Measurements from ENCODE around the gene B4GALNT3. TPM values are rescaled to one million over a fixed set of nuclear protein-coding genes. Genes with fewer than 3 reads are reported as not detected.

The B4GALNT3 gene
- total RNA-seq, 1 experiment from 2014 or later = 2.3 TPM

DNA sequence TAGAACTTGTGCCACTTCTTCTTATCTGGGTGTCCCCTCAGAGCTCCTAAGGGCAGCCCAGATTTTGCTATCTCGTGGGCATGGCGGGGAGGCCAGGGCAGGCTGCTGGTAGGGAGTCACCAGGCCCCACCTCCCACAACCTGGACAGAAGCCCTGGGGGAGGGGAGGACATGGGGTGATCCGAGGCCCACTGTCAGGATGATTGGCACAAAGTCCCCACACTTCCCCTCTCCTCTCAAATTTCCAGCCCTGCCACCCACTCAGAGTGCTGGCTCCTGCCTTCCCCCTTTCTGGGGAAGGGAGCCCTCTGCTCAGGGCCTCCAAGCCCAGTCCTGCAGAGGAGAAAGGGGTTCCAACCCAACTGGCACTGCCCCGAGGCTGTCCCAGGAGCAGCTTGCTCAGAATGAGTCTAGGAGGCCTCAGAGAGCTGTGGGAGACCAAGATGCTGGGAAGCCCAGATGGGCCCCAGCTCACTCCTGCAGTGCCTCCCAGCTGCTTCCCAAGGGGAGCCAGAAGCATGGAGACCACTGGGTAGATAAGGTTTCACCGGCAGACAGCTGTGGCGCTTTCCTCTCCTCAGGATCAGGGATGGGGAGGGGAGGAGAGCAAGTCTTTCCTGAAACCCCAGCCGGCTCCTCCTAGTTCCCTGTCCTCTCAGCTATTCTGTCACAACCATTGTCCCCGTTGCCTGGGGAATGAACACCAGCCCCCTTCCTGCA, 82.8 kb downstream of the B4GALNT3 start:
- no peak overlapping the region for H3K4me3 ChIP-seq (ENCODE audit: low read depth in 2 of 2, low read length in 2 of 2)
- no peaks in the 10 kb centered on the region for H3K27me3 ChIP-seq (ENCODE audit: control insufficient read depth, insufficient read depth, low read length)
- no peaks in the 10 kb centered on the region for H3K9me3 ChIP-seq (ENCODE audit: control insufficient read depth, insufficient read depth, low read depth, low read length)
- in situ Hi-C loops (cut with HindIII; ENCODE audit: low pct_unique_long_range_greater_than_20kb, low sequenced_read_pairs) (no loop called here), intact Hi-C loops (cut with micrococcal nuclease; ENCODE audit: unreplicated experiment) (no loop called here)
- DNase-seq (ENCODE audit: low read depth, low spot score) = no peak
- TF ChIP-seq POLR2AphosphoS5 (IDR thresholded peaks at IDR 0.05; ENCODE audit: low read depth, low read length) (no peak), SIN3A (IDR thresholded peaks at IDR 0.05; ENCODE audit: borderline replicate concordance, insufficient read depth, low read depth, low read length) (no peak), TCF7L2 (IDR thresholded peaks at IDR 0.05; ENCODE audit: low read depth, low read length) (no peak)
- TF ChIP-seq, protein P1, sequence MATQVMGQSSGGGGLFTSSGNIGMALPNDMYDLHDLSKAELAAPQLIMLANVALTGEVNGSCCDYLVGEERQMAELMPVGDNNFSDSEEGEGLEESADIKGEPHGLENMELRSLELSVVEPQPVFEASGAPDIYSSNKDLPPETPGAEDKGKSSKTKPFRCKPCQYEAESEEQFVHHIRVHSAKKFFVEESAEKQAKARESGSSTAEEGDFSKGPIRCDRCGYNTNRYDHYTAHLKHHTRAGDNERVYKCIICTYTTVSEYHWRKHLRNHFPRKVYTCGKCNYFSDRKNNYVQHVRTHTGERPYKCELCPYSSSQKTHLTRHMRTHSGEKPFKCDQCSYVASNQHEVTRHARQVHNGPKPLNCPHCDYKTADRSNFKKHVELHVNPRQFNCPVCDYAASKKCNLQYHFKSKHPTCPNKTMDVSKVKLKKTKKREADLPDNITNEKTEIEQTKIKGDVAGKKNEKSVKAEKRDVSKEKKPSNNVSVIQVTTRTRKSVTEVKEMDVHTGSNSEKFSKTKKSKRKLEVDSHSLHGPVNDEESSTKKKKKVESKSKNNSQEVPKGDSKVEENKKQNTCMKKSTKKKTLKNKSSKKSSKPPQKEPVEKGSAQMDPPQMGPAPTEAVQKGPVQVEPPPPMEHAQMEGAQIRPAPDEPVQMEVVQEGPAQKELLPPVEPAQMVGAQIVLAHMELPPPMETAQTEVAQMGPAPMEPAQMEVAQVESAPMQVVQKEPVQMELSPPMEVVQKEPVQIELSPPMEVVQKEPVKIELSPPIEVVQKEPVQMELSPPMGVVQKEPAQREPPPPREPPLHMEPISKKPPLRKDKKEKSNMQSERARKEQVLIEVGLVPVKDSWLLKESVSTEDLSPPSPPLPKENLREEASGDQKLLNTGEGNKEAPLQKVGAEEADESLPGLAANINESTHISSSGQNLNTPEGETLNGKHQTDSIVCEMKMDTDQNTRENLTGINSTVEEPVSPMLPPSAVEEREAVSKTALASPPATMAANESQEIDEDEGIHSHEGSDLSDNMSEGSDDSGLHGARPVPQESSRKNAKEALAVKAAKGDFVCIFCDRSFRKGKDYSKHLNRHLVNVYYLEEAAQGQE (IDR thresholded peaks at IDR 0.05; ENCODE audit: insufficient read depth in 1 of 2, low read depth in 2 of 2, low read length in 1 of 2) = no peak
- TF ChIP-seq, protein P2, sequence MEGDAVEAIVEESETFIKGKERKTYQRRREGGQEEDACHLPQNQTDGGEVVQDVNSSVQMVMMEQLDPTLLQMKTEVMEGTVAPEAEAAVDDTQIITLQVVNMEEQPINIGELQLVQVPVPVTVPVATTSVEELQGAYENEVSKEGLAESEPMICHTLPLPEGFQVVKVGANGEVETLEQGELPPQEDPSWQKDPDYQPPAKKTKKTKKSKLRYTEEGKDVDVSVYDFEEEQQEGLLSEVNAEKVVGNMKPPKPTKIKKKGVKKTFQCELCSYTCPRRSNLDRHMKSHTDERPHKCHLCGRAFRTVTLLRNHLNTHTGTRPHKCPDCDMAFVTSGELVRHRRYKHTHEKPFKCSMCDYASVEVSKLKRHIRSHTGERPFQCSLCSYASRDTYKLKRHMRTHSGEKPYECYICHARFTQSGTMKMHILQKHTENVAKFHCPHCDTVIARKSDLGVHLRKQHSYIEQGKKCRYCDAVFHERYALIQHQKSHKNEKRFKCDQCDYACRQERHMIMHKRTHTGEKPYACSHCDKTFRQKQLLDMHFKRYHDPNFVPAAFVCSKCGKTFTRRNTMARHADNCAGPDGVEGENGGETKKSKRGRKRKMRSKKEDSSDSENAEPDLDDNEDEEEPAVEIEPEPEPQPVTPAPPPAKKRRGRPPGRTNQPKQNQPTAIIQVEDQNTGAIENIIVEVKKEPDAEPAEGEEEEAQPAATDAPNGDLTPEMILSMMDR (IDR thresholded peaks at IDR 0.05) = no peak
- no TSS peak for BruUV-seq (replicated peaks)
- ATAC-seq = no peak
- ChIA-PET CTCF (no interaction called here), POLR2A (no interaction called here)
- H3K4me1 ChIP-seq (ENCODE audit: control insufficient read depth, insufficient read depth, low read length) = peaks cover 4% of the 10 kb centered on the region; the same call in 1 of the 2 replicates
- H3K36me3 ChIP-seq (ENCODE audit: control insufficient read depth, insufficient read depth, low read length) = no peaks in the 10 kb centered on the region
- no peak overlapping the region for H3K27ac ChIP-seq (ENCODE audit: low read length)

DNA sequence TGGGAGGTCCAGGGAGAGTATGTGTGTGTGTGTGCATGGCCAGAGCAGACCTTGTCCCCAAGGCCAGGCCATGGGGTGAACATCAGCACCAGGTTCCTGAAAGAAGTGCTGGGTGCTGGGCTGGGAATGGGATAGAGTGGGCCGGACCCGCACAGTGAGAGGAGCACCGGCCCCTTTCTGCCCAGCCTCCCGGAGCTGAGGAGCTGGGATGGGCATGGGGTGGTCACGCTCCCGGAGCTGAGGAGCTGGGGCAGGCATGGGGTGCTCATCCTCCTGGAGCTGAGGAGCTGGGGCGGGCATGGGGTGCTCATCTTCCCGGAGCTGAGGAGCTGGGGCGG, 83.3 kb downstream of the B4GALNT3 start:
- in situ Hi-C loops (cut with HindIII; ENCODE audit: low pct_unique_long_range_greater_than_20kb, low sequenced_read_pairs) = no loop called here
- no TSS peak for BruUV-seq (replicated peaks)

More for the DNA sequence above, 83.3 kb downstream of the B4GALNT3 start:
- no peaks in the 10 kb centered on the region for H3K27me3 ChIP-seq (ENCODE audit: control insufficient read depth, insufficient read depth, low read length)
- no peak overlapping the region for H3K27ac ChIP-seq (ENCODE audit: low read length)
- POLR2A ChIA-PET = no interaction called here
- DNase-seq (ENCODE audit: low read depth, low spot score) (no peak), ATAC-seq (no peak)
- no peaks in the 10 kb centered on the region for H3K36me3 ChIP-seq (ENCODE audit: control insufficient read depth, insufficient read depth, low read length)
- intact Hi-C loops (cut with micrococcal nuclease; ENCODE audit: unreplicated experiment) = no loop called here
- H3K4me1 ChIP-seq (ENCODE audit: control insufficient read depth, insufficient read depth, low read length) = peaks cover 4% of the 10 kb centered on the region; the same call in 1 of the 2 replicates
- CTCF ChIA-PET = interaction anchor here (1.3 kb wide), 1 partner anchor 100 kb away, joined by 3 read pairs; no protein-coding TSS in a partner anchor
- no peak overlapping the region for H3K4me3 ChIP-seq (ENCODE audit: low read depth in 2 of 2, low read length in 2 of 2)
- no peaks in the 10 kb centered on the region for H3K9me3 ChIP-seq (ENCODE audit: control insufficient read depth, insufficient read depth, low read depth, low read length)
- TF ChIP-seq, protein P1 (IDR thresholded peaks at IDR 0.05; ENCODE audit: insufficient read depth in 1 of 2, low read depth in 2 of 2, low read length in 1 of 2) = no peak
- TF ChIP-seq TCF7L2 (IDR thresholded peaks at IDR 0.05; ENCODE audit: low read depth, low read length) (no peak), SIN3A (IDR thresholded peaks at IDR 0.05; ENCODE audit: borderline replicate concordance, insufficient read depth, low read depth, low read length) (no peak), POLR2AphosphoS5 (IDR thresholded peaks at IDR 0.05; ENCODE audit: low read depth, low read length) (no peak)
- TF ChIP-seq, protein P2 (IDR thresholded peaks at IDR 0.05) = no peak
